DND-41 (cell line): ENCODE data around the gene C14orf93.

Experiments
- ATAC-seq: fragments of 200-7000 bp; cut with Tn5 transposase; 3 replicates; pipeline ENCODE4 v1.9.1; 2021; ENCODE audit warnings: low read depth; ENCODE audit not compliant: insufficient read depth
- DNase-seq: peaks from one replicate; pipeline ENCODE4 v3.0.0-alpha.2; 2020
- H2AFZ ChIP-seq: 2 replicates; pipeline ENCODE4 v1.6.0; 2012; ENCODE audit warnings: low read depth, low read length
- H3K27ac ChIP-seq: 2 replicates; pipeline ENCODE4 v1.5.1; 2012; ENCODE audit warnings: low read length, inconsistent platforms
- H3K27me3 ChIP-seq: fragments of 200-600 bp; sonication (generic); 2 replicates; pipeline ENCODE4 v1.6.0; 2012; ENCODE audit warnings: low read length, mild to moderate bottlenecking, inconsistent platforms; ENCODE audit not compliant: insufficient read depth, poor library complexity
- H3K36me3 ChIP-seq: 2 replicates; pipeline ENCODE4 v1.5.1; 2012; ENCODE audit warnings: low read length, inconsistent platforms; ENCODE audit not compliant: insufficient read depth
- H3K4me1 ChIP-seq: 2 replicates; pipeline ENCODE4 v1.5.1; 2012; ENCODE audit warnings: mild to moderate bottlenecking, low read length; ENCODE audit not compliant: insufficient read depth
- H3K4me2 ChIP-seq: 2 replicates; pipeline ENCODE4 v1.6.0; 2012; ENCODE audit warnings: mild to moderate bottlenecking, moderate library complexity, low read length, inconsistent platforms; ENCODE audit not compliant: insufficient read depth
- H3K4me3 ChIP-seq, 2 experiments: fragments of 200-600 bp in 1 of 2; shearing (Covaris generic) in 1 of 2; 2 replicates each; pipeline ENCODE4 v1.5.1; 2012 to 2016; ENCODE audit warnings: inconsistent platforms in 2 of 2, low read length in 2 of 2, mild to moderate bottlenecking in 2 of 2, low read depth in 1 of 2, moderate library complexity in 1 of 2
- H3K79me2 ChIP-seq: 2 replicates; pipeline ENCODE4 v1.6.0; 2012; ENCODE audit warnings: low read length, inconsistent platforms; ENCODE audit not compliant: insufficient read depth
- H3K9ac ChIP-seq: 2 replicates; pipeline ENCODE4 v1.6.0; 2012; ENCODE audit warnings: low read depth, mild to moderate bottlenecking, inconsistent platforms, low read length, moderate library complexity
- H3K9me3 ChIP-seq: 2 replicates; pipeline ENCODE4 v1.5.1; 2012; ENCODE audit warnings: low read length, moderate library complexity, mild to moderate bottlenecking, inconsistent platforms; ENCODE audit not compliant: insufficient read depth, severe bottlenecking
- H4K20me1 ChIP-seq: 2 replicates; pipeline ENCODE4 v1.6.0; 2012; ENCODE audit warnings: low read length; ENCODE audit not compliant: insufficient read depth
- CTCF ChIP-seq: IDR thresholded peaks from 2 replicates; pipeline ENCODE4 v1.5.1; 2012; ENCODE audit warnings: borderline replicate concordance, low read length, moderate library complexity, mild to moderate bottlenecking; ENCODE audit not compliant: poor library complexity, severe bottlenecking; ENCODE audit errors: extremely low read depth
- EZH2 ChIP-seq: IDR thresholded peaks from 3 replicates; pipeline ENCODE4 v1.6.1; 2012; ENCODE audit warnings: borderline replicate concordance, low read depth, mild to moderate bottlenecking, moderate library complexity, low read length, inconsistent platforms; ENCODE audit not compliant: severe bottlenecking

Gene C14orf93

DNA sequence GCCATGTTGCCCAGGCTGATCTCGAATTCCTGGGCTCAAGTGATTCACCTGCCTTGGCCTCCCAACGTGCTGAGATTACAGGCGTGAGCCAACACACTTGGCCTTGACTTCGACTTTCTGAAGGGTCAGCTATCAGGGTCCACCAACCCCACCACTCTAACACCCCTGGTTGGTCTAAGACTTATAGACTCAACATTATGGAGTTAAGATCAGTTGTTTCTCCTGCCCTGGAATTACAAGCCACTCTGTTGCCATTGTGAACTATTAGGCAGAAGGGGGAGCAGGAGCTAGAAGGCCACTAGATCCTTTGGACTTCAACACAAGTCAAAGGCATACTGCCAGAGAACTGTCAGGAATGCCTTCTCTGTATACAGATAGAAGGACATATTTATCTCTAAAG, 30.2 kb upstream of the C14orf93 start:
- Histone ChIP-seq H3K36me3 (no peaks in the 10 kb centered on the region), H3K9ac (no peak overlapping the region), H3K4me1 (peaks cover 9% of the 10 kb centered on the region), H3K27me3 (peaks cover 2% of the 10 kb centered on the region), H4K20me1 (no peaks in the 10 kb centered on the region), H3K79me2 (no peaks in the 10 kb centered on the region), H3K27ac (no peak overlapping the region), H3K4me3 (no peak overlapping the region), H3K4me2 (no peak overlapping the region), H2AFZ (no peak overlapping the region), H3K9me3 (no peaks in the 10 kb centered on the region)
- ATAC-seq (no peak), DNase-seq (no peak)
- no peak for TF ChIP-seq CTCF

GRCh38 chr14:23035303-23036144, 25.6 kb upstream of the C14orf93 start:
- H3K27me3 ChIP-seq: no peaks in the 10 kb centered on the region
- H3K36me3 ChIP-seq: peaks cover 29% of the 10 kb centered on the region
- ATAC-seq: no peak
- H3K9ac ChIP-seq: peak overlapping the region; percentile 75
- H3K4me3 ChIP-seq: peak overlapping the region in 1 of 2 experiments; percentile 83; a peak in 3 of 4 replicates
- peak overlapping the region; percentile 90 for H3K27ac ChIP-seq
- H3K4me1 ChIP-seq: peaks cover 39% of the 10 kb centered on the region
- peak overlapping the region; percentile 80 for H3K4me2 ChIP-seq
- H3K79me2 ChIP-seq: peaks cover 32% of the 10 kb centered on the region
- DNase-seq: no peak
- H4K20me1 ChIP-seq: no peaks in the 10 kb centered on the region
- H2AFZ ChIP-seq: peak overlapping the region; percentile 72
- no peaks in the 10 kb centered on the region for H3K9me3 ChIP-seq
- no peak for TF ChIP-seq CTCF
- no peak for TF ChIP-seq EZH2

DNA sequence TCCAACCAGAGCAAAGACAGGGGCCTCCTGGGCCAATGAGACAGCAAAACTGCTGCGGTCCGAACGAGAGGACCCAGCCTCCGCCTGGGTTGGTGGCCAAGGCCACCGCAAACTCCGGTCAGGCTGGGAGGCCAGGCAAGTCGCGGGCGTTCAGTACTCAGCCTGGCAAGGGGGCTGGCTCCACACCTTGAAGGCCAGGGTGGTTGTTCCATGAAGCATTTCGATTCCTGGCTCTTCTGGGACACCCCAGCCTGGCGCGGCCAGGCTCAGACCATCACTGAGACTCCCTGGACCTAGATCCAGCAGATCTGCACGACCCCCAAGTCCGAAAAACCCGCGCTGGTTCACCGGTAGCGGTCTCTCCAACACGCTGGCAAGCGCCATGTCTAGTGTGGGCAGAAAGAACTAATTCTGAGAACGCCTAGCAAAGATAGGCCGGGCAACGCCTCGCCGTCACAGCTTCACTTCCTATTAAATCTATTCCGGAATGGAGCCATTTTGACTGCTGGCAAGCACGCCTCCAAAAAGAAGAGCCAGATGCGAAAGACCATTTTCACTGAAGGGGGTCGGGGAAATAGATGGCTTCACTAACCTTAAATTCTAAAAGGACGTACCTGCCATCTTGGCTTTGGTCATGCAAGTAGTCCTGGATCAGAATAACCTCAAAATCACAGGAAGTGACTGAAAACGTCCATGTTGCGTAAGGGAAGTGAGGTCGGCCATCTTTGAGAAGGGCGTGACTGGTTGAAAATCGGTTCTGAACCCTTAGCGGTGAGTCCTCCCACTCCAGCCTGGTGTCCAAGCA, 24.8 kb upstream of the C14orf93 start, which contains the start of gene PSMB5:
TSS of gene PSMB5 (minus strand) at position 403 of the 805 bp plus-strand sequence. CDS start at position 384, 19 bp downstream.
- Histone ChIP-seq H3K27me3 (no peaks in the 10 kb centered on the region), H2AFZ (peak within 1 kb of the TSS; percentile 72), H3K9ac (peak within 1 kb of the TSS; percentile 75), H4K20me1 (no peaks in the 10 kb centered on the region), H3K4me3 (peak within 1 kb of the TSS; percentile 50 to 83), H3K9me3 (no peaks in the 10 kb centered on the region), H3K79me2 (peaks cover 32% of the 10 kb centered on the region), H3K4me2 (peak within 1 kb of the TSS; percentile 80), H3K27ac (peak within 1 kb of the TSS; percentile 90), H3K4me1 (peaks cover 39% of the 10 kb centered on the region), H3K36me3 (peaks cover 32% of the 10 kb centered on the region)
- ATAC-seq (peak; percentile 92), DNase-seq (peak; percentile 94)
- no peak for TF ChIP-seq EZH2
- TF ChIP-seq CTCF: no peak
